Measurements from ENCODE around the gene CST1.

The CST1 gene

GRCh38 chr20:23700931-23701330 lies 49.8 kb downstream of the CST1 start:
- DNase-seq: no peak

- no peak for DNase-seq
Measured at GRCh38 chr20:23697947-23698346, 52.8 kb downstream of the CST1 start.

Measured in suppressor macrophage (primary cell).